LNCaP clone FGC (cell line): ENCODE data around the gene TRHDE.
A peak's percentile ranks its signal among the peaks of the same experiment; 100 is the strongest.

ENCODE experiments used
- DNase-seq: peaks from one replicate; pipeline ENCODE4 v3.0.0-alpha.2; 2011; ENCODE audit warnings: low read depth
- H3K4me3 ChIP-seq: 2 replicates; pipeline ENCODE4 v1.5.1; 2011; ENCODE audit warnings: mild to moderate bottlenecking, low read depth, low read length, control low read depth
- TF ChIP-seq, protein P1 (sequence below): IDR thresholded peaks from 2 replicates; pipeline ENCODE4 v1.5.1; 2012; ENCODE audit warnings: mild to moderate bottlenecking; ENCODE audit not compliant: control insufficient read depth, insufficient read depth; ENCODE audit errors: extremely low read depth

Gene TRHDE

DNA sequence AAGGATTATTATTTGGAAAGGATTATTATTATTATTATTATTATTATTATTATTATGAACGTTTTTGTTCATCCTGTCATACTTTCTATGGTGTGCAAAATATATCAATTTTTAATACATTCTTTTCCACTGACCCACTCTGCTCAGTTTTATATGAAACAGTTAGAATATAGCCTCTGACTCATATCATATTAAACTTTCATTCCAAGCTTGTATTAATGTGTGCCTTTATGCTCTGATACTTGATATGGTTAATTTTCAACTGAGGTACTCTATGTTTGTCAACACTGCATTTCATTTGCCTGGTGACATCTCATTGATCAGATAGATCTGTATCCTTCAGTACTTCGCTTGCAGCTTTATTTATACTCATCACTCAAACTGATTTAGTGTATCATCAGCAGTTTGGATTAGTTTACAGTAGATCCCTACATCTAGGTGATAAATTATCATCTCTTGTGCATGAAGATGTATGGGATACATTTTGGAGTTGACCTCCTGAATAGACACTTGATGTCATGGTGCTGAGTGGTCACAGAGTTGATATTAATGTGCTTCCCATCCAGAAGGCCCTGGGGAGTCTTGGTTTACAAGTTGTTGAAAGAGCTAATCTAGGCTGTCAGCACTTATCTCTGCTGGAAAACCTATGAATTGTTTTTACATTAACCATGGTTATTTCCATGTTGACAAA is 271.8 kb downstream of the TRHDE start:
- DNase-seq = no peak
- TF ChIP-seq, protein P1, sequence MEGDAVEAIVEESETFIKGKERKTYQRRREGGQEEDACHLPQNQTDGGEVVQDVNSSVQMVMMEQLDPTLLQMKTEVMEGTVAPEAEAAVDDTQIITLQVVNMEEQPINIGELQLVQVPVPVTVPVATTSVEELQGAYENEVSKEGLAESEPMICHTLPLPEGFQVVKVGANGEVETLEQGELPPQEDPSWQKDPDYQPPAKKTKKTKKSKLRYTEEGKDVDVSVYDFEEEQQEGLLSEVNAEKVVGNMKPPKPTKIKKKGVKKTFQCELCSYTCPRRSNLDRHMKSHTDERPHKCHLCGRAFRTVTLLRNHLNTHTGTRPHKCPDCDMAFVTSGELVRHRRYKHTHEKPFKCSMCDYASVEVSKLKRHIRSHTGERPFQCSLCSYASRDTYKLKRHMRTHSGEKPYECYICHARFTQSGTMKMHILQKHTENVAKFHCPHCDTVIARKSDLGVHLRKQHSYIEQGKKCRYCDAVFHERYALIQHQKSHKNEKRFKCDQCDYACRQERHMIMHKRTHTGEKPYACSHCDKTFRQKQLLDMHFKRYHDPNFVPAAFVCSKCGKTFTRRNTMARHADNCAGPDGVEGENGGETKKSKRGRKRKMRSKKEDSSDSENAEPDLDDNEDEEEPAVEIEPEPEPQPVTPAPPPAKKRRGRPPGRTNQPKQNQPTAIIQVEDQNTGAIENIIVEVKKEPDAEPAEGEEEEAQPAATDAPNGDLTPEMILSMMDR = no peak
- H3K4me3 ChIP-seq = no peak overlapping the region

DNA sequence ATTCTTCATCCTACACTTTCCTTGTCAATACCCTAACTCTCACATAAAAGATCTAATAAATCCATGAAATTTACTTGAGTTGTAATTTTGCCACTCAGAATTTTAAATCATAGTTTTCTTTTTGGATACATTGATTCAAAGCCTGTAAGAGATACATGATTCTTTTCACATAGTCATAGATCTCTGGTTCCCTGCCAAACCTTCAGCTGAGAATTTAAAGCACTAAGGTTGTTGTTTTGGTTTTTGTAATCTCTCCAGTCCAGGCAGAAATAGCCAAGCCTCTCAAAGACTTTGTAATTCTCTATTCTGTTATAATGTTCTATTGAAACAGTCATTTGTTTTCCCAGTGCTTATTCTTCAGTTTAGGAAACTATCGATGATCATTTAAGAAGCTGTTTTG is 273.9 kb downstream of the TRHDE start:
- no peak for DNase-seq
- TF ChIP-seq, protein P1 = no peak
- no peak overlapping the region for H3K4me3 ChIP-seq

DNA sequence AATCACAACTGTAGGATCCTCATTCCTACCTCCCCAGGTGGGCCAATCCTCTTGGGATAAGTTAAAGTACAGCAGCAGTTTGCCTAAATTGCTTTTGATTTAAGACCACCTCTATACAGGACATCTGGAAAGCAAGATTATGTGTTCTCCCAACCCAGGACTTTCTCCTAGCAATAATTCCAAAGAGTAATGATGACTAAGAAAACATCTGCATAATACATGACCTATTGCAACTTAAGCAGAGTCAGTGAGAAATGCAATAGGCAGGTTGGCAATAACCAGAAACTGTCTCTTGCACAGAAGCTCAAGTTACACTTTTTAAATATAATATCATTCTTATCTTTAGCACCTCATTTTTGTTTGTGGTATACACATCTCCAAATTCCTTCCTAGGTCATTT is 275.4 kb downstream of the TRHDE start:
- DNase-seq = no peak
- TF ChIP-seq, protein P1 = no peak
- no peak overlapping the region for H3K4me3 ChIP-seq

DNA sequence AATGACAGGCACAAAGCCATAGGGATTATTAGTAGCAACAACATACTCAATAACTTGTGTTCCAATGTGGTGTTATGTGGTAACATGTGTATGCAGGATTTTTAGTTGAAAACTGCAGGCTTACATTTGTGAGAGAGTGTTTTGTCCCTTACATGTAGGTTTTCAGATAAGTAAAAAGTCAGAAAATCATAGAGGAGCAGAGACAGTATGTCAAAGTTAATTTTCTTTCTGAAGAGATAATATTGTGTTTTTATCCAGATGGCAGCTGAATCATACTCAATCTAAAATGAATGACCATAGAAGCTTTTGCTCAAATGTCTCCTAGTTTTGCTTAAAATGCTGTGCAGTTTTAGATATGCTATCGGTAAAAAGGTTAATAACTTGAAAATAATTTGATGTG is 277.0 kb downstream of the TRHDE start:
- H3K4me3 ChIP-seq = no peak overlapping the region
- DNase-seq = no peak
- TF ChIP-seq, protein P1 = no peak

DNA sequence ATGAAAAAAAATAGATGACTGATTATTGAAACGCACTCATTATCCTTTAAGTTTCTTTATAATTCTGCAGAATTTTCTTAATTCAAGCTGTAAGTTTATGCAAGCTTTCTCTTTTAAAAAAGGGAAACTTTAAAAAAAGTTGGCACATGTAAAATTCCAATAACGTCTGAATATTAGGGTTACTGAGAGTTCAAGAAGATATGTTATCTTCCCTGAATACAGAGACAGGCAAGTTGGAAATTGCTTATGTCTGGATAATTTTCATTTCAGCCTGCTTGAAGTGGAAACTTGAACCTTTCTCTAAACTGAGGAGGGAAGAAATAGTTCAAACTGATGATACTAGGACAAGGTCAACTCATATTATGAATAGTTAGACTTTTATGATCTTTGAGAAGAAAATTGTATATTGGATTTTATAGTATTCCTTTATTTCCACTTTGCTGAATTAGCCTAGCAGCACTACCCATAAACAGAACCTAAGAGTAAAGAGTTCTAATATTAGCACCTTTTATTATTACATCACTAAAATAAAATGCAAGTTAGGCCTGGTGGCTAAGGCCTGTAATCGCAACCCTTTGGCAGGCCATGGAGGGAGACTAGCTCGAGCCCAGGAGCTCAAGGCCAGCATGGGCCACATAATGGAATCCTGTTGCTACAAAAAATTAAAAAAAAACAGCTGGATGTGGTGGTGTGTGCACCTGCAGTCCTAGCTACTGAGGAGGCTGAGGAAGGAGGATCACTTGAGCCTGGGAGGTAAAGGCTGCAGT is 288.0 kb downstream of the TRHDE start:
- DNase-seq = no peak
- H3K4me3 ChIP-seq = no peak overlapping the region
- TF ChIP-seq, protein P1 = no peak

DNA sequence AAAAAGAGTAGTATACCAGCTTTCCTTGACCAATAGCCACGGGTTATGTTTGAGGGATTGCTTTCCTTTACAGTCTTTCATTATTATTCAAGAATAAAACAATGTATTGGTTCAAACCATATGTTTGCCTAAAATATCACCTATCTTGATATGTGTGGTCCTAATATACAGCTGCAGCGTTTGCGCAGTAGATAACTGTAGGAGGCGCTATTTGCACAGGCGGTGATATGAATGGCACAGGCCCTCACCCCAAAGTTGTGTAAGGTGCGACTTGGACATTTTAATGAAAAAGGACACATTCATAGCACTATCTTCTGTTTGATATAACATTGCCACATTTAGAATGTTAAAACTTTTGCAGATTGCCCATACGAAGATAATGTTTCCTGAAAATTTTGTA is 298.4 kb downstream of the TRHDE start:
- TF ChIP-seq, protein P1 = peak; percentile 42
- no peak overlapping the region for H3K4me3 ChIP-seq
- DNase-seq = no peak
